MM.1S (cell line): ENCODE results near the gene CBL.

Source experiments
- DNase-seq: peaks from one replicate; pipeline ENCODE4 v3.0.0-alpha.2; 2015
- H2AFZ ChIP-seq: fragments of 300-600 bp; sonication (generic); 2 replicates; pipeline ENCODE4 v1.6.0; 2016; ENCODE audit warnings: antibody characterized with exemption, low read length
- H3F3A ChIP-seq: fragments of 300-600 bp; sonication (generic); 2 replicates; pipeline ENCODE4 v1.6.1; 2016; ENCODE audit warnings: mild to moderate bottlenecking, antibody characterized with exemption, low read length, moderate library complexity, mixed read lengths; ENCODE audit not compliant: insufficient read depth
- H3K27ac ChIP-seq: fragments of 300-600 bp; sonication (generic); 2 replicates; pipeline ENCODE4 v1.5.1; 2016; ENCODE audit warnings: mild to moderate bottlenecking, low read length
- H3K27me3 ChIP-seq: fragments of 300-600 bp; sonication (generic); replicated peaks from 2 replicates; pipeline ENCODE4 v1.6.0; 2016; ENCODE audit warnings: low read length; ENCODE audit not compliant: insufficient read depth
- H3K36me3 ChIP-seq: fragments of 300-600 bp; sonication (generic); replicated peaks from 2 replicates; pipeline ENCODE4 v1.6.1; 2016; ENCODE audit warnings: mild to moderate bottlenecking, low read length, mixed read lengths; ENCODE audit not compliant: insufficient read depth
- H3K4me1 ChIP-seq: fragments of 300-600 bp; sonication (generic); 2 replicates; pipeline ENCODE4 v1.6.1; 2016; ENCODE audit warnings: low read length, mixed read lengths
- H3K4me2 ChIP-seq: fragments of 300-600 bp; sonication (generic); 2 replicates; pipeline ENCODE4 v1.6.0; 2016; ENCODE audit warnings: low read depth, low read length
- H3K4me3 ChIP-seq: fragments of 300-600 bp; sonication (generic); 2 replicates; pipeline ENCODE4 v1.5.1; 2016; ENCODE audit warnings: low read length, mixed read lengths
- H3K79me2 ChIP-seq: fragments of 300-600 bp; sonication (generic); 2 replicates; pipeline ENCODE4 v1.6.1; 2016; ENCODE audit warnings: mixed run types, low read length, mixed read lengths
- H3K9ac ChIP-seq: fragments of 300-600 bp; sonication (generic); 2 replicates; pipeline ENCODE4 v1.6.1; 2016; ENCODE audit warnings: low read length, mixed read lengths
- H3K9me2 ChIP-seq: fragments of 300-600 bp; sonication (generic); replicated peaks from 2 replicates; pipeline ENCODE4 v1.6.1; 2016; ENCODE audit warnings: mild to moderate bottlenecking, low read length, mixed read lengths; ENCODE audit not compliant: insufficient read depth
- H3K9me3 ChIP-seq: fragments of 300-600 bp; sonication (generic); replicated peaks from 2 replicates; pipeline ENCODE4 v1.6.1; 2016; ENCODE audit warnings: mild to moderate bottlenecking, low read length, mixed read lengths; ENCODE audit not compliant: insufficient read depth
- H4K20me1 ChIP-seq: fragments of 300-600 bp; sonication (generic); 2 replicates; pipeline ENCODE4 v1.6.1; 2016; ENCODE audit warnings: mild to moderate bottlenecking, low read length, moderate library complexity, mixed read lengths; ENCODE audit not compliant: insufficient read depth
- EZH2 ChIP-seq: fragments of 300-600 bp; sonication (generic); optimal IDR thresholded peaks from 2 replicates; pipeline ENCODE3; 2017; ENCODE audit warnings: low read depth, mild to moderate bottlenecking, antibody characterized with exemption, low read length, mixed read lengths
- EZH2phosphoT487 ChIP-seq: fragments of 300-600 bp; sonication (generic); IDR thresholded peaks from 2 replicates; pipeline ENCODE4 v1.6.1; 2018; ENCODE audit warnings: antibody characterized with exemption, low read length
- TF ChIP-seq, protein P1 (sequence below): fragments of 300-600 bp; sonication (generic); IDR thresholded peaks from 2 replicates; pipeline ENCODE4 v1.5.1; 2016; ENCODE audit warnings: antibody characterized with exemption, low read length, mixed read lengths

Gene CBL

DNA sequence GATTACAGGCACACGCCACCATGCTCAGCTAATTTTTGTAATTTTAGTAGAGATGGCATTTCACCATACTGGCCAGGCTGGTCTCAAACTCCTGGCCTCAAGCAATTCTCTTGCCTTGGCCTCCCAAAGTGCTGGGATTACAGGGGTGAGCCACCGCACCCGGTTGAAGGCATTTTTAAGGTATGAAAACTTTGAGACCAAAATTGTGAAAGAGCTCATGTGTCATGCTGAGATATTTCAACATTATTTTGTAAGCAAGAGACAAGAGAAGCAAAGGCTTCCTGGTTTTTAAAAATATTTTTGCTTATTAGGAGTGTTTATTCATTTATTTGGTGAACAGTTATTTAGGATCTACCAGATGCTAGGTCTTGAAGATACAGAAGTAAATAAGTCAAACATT is 14.0 kb upstream of the CBL start:
- TF ChIP-seq EZH2 (no peak), EZH2phosphoT487 (no peak)
- TF ChIP-seq, protein P1, sequence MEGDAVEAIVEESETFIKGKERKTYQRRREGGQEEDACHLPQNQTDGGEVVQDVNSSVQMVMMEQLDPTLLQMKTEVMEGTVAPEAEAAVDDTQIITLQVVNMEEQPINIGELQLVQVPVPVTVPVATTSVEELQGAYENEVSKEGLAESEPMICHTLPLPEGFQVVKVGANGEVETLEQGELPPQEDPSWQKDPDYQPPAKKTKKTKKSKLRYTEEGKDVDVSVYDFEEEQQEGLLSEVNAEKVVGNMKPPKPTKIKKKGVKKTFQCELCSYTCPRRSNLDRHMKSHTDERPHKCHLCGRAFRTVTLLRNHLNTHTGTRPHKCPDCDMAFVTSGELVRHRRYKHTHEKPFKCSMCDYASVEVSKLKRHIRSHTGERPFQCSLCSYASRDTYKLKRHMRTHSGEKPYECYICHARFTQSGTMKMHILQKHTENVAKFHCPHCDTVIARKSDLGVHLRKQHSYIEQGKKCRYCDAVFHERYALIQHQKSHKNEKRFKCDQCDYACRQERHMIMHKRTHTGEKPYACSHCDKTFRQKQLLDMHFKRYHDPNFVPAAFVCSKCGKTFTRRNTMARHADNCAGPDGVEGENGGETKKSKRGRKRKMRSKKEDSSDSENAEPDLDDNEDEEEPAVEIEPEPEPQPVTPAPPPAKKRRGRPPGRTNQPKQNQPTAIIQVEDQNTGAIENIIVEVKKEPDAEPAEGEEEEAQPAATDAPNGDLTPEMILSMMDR: no peak
- Histone ChIP-seq H3K79me2 (no peaks in the 10 kb centered on the region), H3K4me1 (peaks cover 4% of the 10 kb centered on the region), H3K27ac (no peak overlapping the region), H3K4me2 (no peak overlapping the region), H3K9me3 (no peaks in the 10 kb centered on the region), H3K36me3 (no peaks in the 10 kb centered on the region), H3K4me3 (no peak overlapping the region), H3K9ac (no peak overlapping the region), H4K20me1 (no peaks in the 10 kb centered on the region), H3K9me2 (no peaks in the 10 kb centered on the region), H2AFZ (no peak overlapping the region), H3K27me3 (peaks cover 6% of the 10 kb centered on the region), H3F3A (no peaks in the 10 kb centered on the region)
- DNase-seq: no peak

DNA sequence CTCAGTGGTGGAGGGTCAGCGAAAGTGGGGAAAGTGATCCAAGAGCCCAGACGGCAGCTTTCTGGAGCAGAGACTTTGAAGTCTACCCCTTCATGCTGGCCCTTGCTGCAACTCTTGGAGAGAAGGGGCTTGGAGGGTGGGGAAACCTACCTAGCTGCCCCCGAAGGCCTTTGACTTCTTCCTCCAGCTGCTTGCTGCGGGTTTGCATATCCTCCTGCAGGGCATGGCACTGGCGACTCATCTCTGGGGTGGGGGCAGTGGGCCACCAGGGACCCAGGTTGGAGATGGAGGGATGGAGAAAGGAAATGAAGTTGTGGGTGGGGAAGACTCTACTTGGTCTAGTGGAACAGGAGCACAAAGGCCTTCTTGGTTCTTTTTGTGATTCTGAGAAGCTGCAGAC is 13.1 kb upstream of the CBL start:
- Histone ChIP-seq H4K20me1 (no peaks in the 10 kb centered on the region), H3F3A (no peaks in the 10 kb centered on the region), H3K9me2 (no peaks in the 10 kb centered on the region), H3K4me3 (no peak overlapping the region), H3K79me2 (no peaks in the 10 kb centered on the region), H3K36me3 (no peaks in the 10 kb centered on the region), H3K27me3 (no peaks in the 10 kb centered on the region), H3K4me2 (no peak overlapping the region), H3K4me1 (peaks cover 4% of the 10 kb centered on the region), H2AFZ (no peak overlapping the region), H3K9ac (no peak overlapping the region), H3K27ac (no peak overlapping the region), H3K9me3 (no peaks in the 10 kb centered on the region)
- TF ChIP-seq, protein P1: no peak
- TF ChIP-seq EZH2: no peak
- no peak for TF ChIP-seq EZH2phosphoT487
- no peak for DNase-seq

DNA sequence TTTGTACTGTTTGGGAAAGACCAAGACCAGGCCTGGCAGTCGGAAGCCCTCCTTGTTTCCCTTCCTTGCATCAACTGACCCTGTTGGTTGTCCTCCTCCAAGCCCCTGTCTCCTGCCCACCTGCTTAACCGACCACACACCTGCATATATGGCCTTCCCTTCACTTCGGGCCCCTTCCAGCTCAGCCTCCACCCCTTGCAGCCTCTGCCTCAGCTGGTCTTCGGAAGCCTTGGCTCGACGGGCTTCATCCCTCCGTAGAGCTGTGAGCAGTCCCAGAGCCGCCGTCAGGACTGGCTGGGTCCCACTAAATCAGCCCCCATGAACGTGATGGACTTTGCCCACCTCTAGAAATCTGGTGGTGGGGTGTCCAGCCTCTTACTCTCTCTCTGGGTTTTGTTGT is 12.5 kb upstream of the CBL start:
- no peaks in the 10 kb centered on the region for H3K36me3 ChIP-seq
- H3K9ac ChIP-seq: no peak overlapping the region
- no peak overlapping the region for H3K4me2 ChIP-seq
- H3K9me3 ChIP-seq: no peaks in the 10 kb centered on the region
- TF ChIP-seq, protein P1: no peak
- TF ChIP-seq EZH2phosphoT487 (no peak), EZH2 (no peak)
- no peaks in the 10 kb centered on the region for H3K9me2 ChIP-seq
- no peaks in the 10 kb centered on the region for H3K27me3 ChIP-seq
- H3F3A ChIP-seq: no peaks in the 10 kb centered on the region
- H3K27ac ChIP-seq: no peak overlapping the region
- no peaks in the 10 kb centered on the region for H3K79me2 ChIP-seq
- peaks cover 4% of the 10 kb centered on the region for H3K4me1 ChIP-seq
- no peaks in the 10 kb centered on the region for H4K20me1 ChIP-seq
- no peak overlapping the region for H3K4me3 ChIP-seq
- no peak for DNase-seq
- no peak overlapping the region for H2AFZ ChIP-seq
